DOHH2 (cell line): Measurements from ENCODE around the gene RIPOR2.
A peak's percentile ranks its signal among the peaks of the same experiment; 100 is the strongest.

Source experiments
- H3F3A ChIP-seq: fragments of 200-600 bp; sonication (generic), shearing (Covaris generic); 2 replicates; pipeline ENCODE4 v1.6.0; 2016; ENCODE audit warnings: antibody characterized with exemption, mild to moderate bottlenecking; ENCODE audit not compliant: control insufficient read depth, insufficient read depth
- H3K27ac ChIP-seq: fragments of 200-600 bp; sonication (generic); 2 replicates; pipeline ENCODE4 v1.5.1; 2014; ENCODE audit warnings: low read depth, mild to moderate bottlenecking, low read length, moderate library complexity
- H3K27me3 ChIP-seq: fragments of 200-600 bp; sonication (generic); 2 replicates; pipeline ENCODE4 v1.6.1; 2014; ENCODE audit warnings: mild to moderate bottlenecking, low read length, mixed read lengths; ENCODE audit not compliant: control insufficient read depth
- H3K36me3 ChIP-seq: fragments of 200-600 bp; sonication (generic); 2 replicates; pipeline ENCODE4 v1.6.1; 2014; ENCODE audit warnings: mild to moderate bottlenecking, low read length, moderate library complexity, mixed read lengths; ENCODE audit not compliant: control insufficient read depth
- H3K4me1 ChIP-seq: fragments of 200-600 bp; sonication (generic); 2 replicates; pipeline ENCODE4 v1.6.1; 2014; ENCODE audit warnings: mild to moderate bottlenecking, low read length, mixed read lengths; ENCODE audit not compliant: control insufficient read depth
- H3K4me2 ChIP-seq: fragments of 200-600 bp; sonication (generic); 2 replicates; pipeline ENCODE4 v1.6.0; 2014; ENCODE audit warnings: mild to moderate bottlenecking, low read length, moderate library complexity
- H3K4me3 ChIP-seq: fragments of 200-600 bp; sonication (generic); 2 replicates; pipeline ENCODE4 v1.5.1; 2014; ENCODE audit warnings: mild to moderate bottlenecking, low read length, mixed read lengths
- H3K79me2 ChIP-seq: fragments of 200-600 bp; sonication (generic); 2 replicates; pipeline ENCODE4 v1.6.1; 2014; ENCODE audit warnings: mild to moderate bottlenecking, low read length, mixed read lengths; ENCODE audit not compliant: control insufficient read depth
- H3K9me2 ChIP-seq: fragments of 200-600 bp; sonication (generic); replicated peaks from 2 replicates; pipeline ENCODE4 v1.6.1; 2014; ENCODE audit warnings: mild to moderate bottlenecking, low read length, mixed read lengths; ENCODE audit not compliant: control insufficient read depth
- H3K9me3 ChIP-seq: fragments of 200-600 bp; sonication (generic); 2 replicates; pipeline ENCODE4 v1.6.1; 2014; ENCODE audit warnings: antibody characterized with exemption, low read length, mixed read lengths; ENCODE audit not compliant: control insufficient read depth, insufficient read depth
- H4K20me1 ChIP-seq: fragments of 200-600 bp; sonication (generic); 2 replicates; pipeline ENCODE4 v1.6.0; 2014; ENCODE audit warnings: low read depth, mild to moderate bottlenecking, antibody characterized with exemption, low read length, moderate library complexity; ENCODE audit not compliant: control insufficient read depth, insufficient read depth
- CTCF ChIP-seq: fragments of 200-600 bp; sonication (generic); IDR thresholded peaks from one replicate; pipeline ENCODE4 v1.5.1; 2014; ENCODE audit warnings: antibody characterized with exemption, mild to moderate bottlenecking, low read depth, low read length; ENCODE audit not compliant: poor library complexity, severe bottlenecking
- EZH2phosphoT487 ChIP-seq: fragments of 200-600 bp; sonication (generic); IDR thresholded peaks from 2 replicates; pipeline ENCODE4 v1.6.1; 2017; ENCODE audit warnings: borderline replicate concordance, mild to moderate bottlenecking, antibody characterized with exemption, low read length, moderate library complexity, mixed read lengths

The RIPOR2 gene

GRCh38 chr6:24920136-24920535 is 15.6 kb downstream of the RIPOR2 start:
- H3F3A ChIP-seq = peaks cover 29% of the 10 kb centered on the region
- peak overlapping the region; percentile 66 for H3K4me3 ChIP-seq
- H3K9me3 ChIP-seq = no peaks in the 10 kb centered on the region
- H3K4me1 ChIP-seq = peaks cover 93% of the 10 kb centered on the region
- no peaks in the 10 kb centered on the region for H3K9me2 ChIP-seq
- H3K4me2 ChIP-seq = peak overlapping the region; percentile 76
- peak overlapping the region; percentile 88 for H3K27ac ChIP-seq
- TF ChIP-seq EZH2phosphoT487 = no peak
- TF ChIP-seq CTCF = no peak
- peaks cover 96% of the 10 kb centered on the region for H3K79me2 ChIP-seq
- peaks cover 53% of the 10 kb centered on the region for H3K36me3 ChIP-seq
- no peaks in the 10 kb centered on the region for H4K20me1 ChIP-seq
- no peaks in the 10 kb centered on the region for H3K27me3 ChIP-seq

- Histone ChIP-seq H3K79me2 (peaks cover 96% of the 10 kb centered on the region), H3K4me1 (peaks cover 93% of the 10 kb centered on the region), H3K36me3 (peaks cover 53% of the 10 kb centered on the region), H3K9me2 (no peaks in the 10 kb centered on the region), H3K9me3 (no peaks in the 10 kb centered on the region), H3K4me3 (peak overlapping the region; percentile 66), H3F3A (peaks cover 35% of the 10 kb centered on the region), H3K27ac (peak overlapping the region; percentile 88), H3K27me3 (no peaks in the 10 kb centered on the region), H3K4me2 (peak overlapping the region; percentile 76), H4K20me1 (no peaks in the 10 kb centered on the region)
- TF ChIP-seq EZH2phosphoT487 = no peak
Measured at GRCh38 chr6:24919056-24919892, 16.5 kb downstream of the RIPOR2 start.

GRCh38 chr6:24918641-24919055 is 17.1 kb downstream of the RIPOR2 start:
- Histone ChIP-seq H3K9me2 (no peaks in the 10 kb centered on the region), H3K79me2 (peaks cover 97% of the 10 kb centered on the region), H4K20me1 (no peaks in the 10 kb centered on the region), H3K27ac (peak overlapping the region; percentile 88), H3K9me3 (no peaks in the 10 kb centered on the region), H3K36me3 (peaks cover 48% of the 10 kb centered on the region), H3F3A (peaks cover 35% of the 10 kb centered on the region), H3K27me3 (no peaks in the 10 kb centered on the region), H3K4me3 (peak overlapping the region; percentile 66), H3K4me1 (peaks cover 93% of the 10 kb centered on the region), H3K4me2 (peak overlapping the region; percentile 76)
- TF ChIP-seq EZH2phosphoT487 = no peak
- no peak for TF ChIP-seq CTCF

- Histone ChIP-seq H3K4me2 (no peak overlapping the region), H3K36me3 (peaks cover 59% of the 10 kb centered on the region), H3K9me2 (no peaks in the 10 kb centered on the region), H4K20me1 (no peaks in the 10 kb centered on the region), H3K4me1 (peaks cover 94% of the 10 kb centered on the region), H3K27ac (no peak overlapping the region), H3K79me2 (peaks cover 97% of the 10 kb centered on the region), H3K9me3 (no peaks in the 10 kb centered on the region), H3F3A (peaks cover 32% of the 10 kb centered on the region), H3K27me3 (no peaks in the 10 kb centered on the region), H3K4me3 (no peak overlapping the region)
- TF ChIP-seq CTCF (no peak), EZH2phosphoT487 (no peak)
Measured at GRCh38 chr6:24916496-24916895, 19.3 kb downstream of the RIPOR2 start.
